Left ventricle myocardium inferior (tissue), 1 donor: Measurements from ENCODE around the gene NEDD8. TPM values are rescaled to one million over a fixed set of nuclear protein-coding genes. Genes with fewer than 3 reads are reported as not detected.
A peak's percentile ranks its signal among the peaks of the same experiment; 100 is the strongest.

ENCODE experiments used
- DNase-seq: peaks from one replicate; pipeline ENCODE4 v3.0.0-alpha.2; 2020
- H3K27ac ChIP-seq: fragments of 200-600 bp; replicated peaks from 2 replicates; pipeline ENCODE4 v1.8.0; 2021
- H3K27me3 ChIP-seq: fragments of 200-600 bp; 2 replicates; pipeline ENCODE4 v1.8.0; 2021; ENCODE audit warnings: low read depth
- H3K36me3 ChIP-seq: fragments of 200-600 bp; 2 replicates; pipeline ENCODE4 v1.8.0; 2021
- H3K4me1 ChIP-seq: fragments of 200-600 bp; 2 replicates; pipeline ENCODE4 v1.8.0; 2021
- H3K4me3 ChIP-seq: fragments of 200-600 bp; 2 replicates; pipeline ENCODE4 v1.8.0; 2021; ENCODE audit warnings: mild to moderate bottlenecking, moderate library complexity
- H3K9me3 ChIP-seq: fragments of 200-600 bp; replicated peaks from 2 replicates; pipeline ENCODE4 v1.8.0; 2021
- intact Hi-C: fragments of 100-400 bp; cut with micrococcal nuclease; formaldehyde crosslinking; loops from one replicate; pipeline ENCODE4 v1.11.0; 2022
- total RNA-seq: library from RNA; stranded (reverse); fragmentation: NEBNext Ultra II Directional; extraction: Animal tissue kit (Norgen Biotek cat#: 25700); gene quantifications from one replicate; pipeline ENCODE4 v1.2.1, GENCODE V29; 2021
- TF ChIP-seq, protein P1 (sequence below): fragments of 200-600 bp; IDR thresholded peaks from 2 replicates; pipeline ENCODE4 v1.8.0; 2021; ENCODE audit warnings: antibody characterized with exemption, mild to moderate bottlenecking, borderline replicate concordance
- donor health status: DM: no; HTN: yes; CAD: no; lungs with severe emphysema.

NEDD8 gene
- total RNA-seq, 1 donor from 2014 or later: 214 TPM

DNA sequence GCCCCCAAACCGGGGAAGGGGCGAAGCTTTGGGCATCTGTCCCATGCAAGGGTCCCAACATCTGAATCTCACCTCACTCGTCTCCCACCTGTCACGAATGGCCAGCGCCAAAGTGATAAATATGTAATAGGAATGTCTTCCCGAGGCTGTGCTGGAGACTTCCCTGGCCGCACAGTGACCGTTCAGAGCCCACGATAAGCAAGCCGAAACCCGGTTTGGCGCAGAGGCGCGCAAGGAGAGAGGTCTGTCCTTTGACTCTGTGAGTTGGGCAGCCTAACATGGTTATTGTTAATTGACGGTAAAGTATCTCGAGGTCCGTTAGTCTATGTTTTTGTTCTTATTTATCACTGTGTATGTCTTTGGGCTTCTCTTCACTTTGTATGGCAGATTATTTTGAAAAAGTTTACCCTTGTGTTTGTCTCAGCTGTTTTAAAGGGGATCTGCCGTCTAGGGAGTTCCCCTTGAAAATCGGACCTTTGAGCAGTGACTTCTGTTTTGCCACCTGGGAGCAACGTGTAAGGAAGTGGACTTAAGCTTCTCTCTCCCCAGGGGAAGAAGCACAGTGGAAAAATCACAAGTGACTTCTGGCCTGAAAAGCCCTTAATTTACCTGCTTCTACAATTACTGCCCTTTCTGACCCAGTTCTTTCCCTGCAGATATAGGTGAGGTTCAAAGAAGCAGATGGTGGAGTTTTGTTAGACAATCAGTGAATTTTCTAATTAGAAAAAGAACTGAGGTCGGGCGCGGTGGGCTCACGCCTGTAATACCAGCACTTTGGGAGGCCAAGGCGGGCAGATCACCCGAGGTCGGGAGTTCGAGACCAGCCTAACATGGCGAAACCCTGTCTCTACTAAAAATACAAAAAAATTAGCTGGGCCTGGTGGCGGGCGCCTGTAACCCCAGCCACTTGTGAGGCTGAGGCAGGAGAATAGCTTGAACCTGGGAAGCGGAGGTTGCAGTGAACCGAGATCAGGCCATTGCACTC is 35.8 kb downstream of the NEDD8 start:
- H3K27me3 ChIP-seq: no peaks in the 10 kb centered on the region
- no peaks in the 10 kb centered on the region for H3K9me3 ChIP-seq
- peaks cover 34% of the 10 kb centered on the region for H3K36me3 ChIP-seq
- TF ChIP-seq, protein P1, sequence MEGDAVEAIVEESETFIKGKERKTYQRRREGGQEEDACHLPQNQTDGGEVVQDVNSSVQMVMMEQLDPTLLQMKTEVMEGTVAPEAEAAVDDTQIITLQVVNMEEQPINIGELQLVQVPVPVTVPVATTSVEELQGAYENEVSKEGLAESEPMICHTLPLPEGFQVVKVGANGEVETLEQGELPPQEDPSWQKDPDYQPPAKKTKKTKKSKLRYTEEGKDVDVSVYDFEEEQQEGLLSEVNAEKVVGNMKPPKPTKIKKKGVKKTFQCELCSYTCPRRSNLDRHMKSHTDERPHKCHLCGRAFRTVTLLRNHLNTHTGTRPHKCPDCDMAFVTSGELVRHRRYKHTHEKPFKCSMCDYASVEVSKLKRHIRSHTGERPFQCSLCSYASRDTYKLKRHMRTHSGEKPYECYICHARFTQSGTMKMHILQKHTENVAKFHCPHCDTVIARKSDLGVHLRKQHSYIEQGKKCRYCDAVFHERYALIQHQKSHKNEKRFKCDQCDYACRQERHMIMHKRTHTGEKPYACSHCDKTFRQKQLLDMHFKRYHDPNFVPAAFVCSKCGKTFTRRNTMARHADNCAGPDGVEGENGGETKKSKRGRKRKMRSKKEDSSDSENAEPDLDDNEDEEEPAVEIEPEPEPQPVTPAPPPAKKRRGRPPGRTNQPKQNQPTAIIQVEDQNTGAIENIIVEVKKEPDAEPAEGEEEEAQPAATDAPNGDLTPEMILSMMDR: no peak
- H3K4me1 ChIP-seq: peaks cover 49% of the 10 kb centered on the region
- H3K27ac ChIP-seq: peak overlapping the region; percentile 100
- no peak for DNase-seq
- intact Hi-C loops: no loop called here
- H3K4me3 ChIP-seq: peak overlapping the region; percentile 100

DNA sequence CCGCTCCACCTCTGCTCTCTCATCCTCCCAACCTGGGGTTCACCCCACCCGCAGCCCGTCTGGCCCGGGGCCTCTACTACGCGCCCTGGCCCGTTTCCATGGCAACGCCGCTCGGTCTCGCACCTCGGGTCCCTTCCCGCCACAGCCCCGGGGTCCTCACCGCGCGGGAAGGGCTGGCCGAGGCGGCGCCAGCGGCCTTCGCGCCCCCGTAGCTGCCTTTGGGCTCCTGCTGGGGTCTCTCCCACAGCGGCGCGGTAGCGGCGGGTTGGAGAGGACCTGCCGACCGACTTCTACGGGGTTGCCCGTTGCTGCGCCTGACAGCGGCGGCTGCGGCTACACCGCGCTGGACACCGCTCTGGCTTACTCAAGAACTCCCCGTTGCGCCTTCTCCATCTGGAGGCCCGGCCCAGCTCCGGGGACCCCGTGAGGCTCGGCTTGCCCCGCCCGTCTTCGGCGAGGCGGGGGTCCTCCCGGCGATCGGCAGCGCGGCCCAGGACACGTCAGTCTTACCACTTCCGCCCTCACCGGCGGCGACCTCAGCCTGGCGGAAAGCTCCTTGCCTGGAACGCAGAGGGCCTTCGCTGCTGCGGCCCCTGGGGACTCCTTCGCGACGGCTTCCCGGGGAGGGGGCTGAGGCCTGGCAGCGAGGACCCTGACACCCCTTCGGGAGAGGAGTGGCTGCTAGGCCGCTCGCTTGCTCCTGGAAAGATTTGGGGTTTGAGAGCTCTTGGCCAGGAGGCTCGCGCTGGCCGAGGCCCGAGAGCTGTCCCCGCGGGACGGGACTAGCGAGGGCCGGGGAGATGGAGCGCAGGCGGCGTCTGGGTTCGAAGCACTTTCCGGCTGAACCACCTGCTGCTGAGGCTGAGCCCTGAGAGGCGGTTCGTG is 36.7 kb downstream of the NEDD8 start, which contains the start of gene TM9SF1:
TM9SF1 (minus strand) TSS at position 256 of the 885 bp plus-strand sequence. CDS start 422 bp downstream, outside the sequence.
- peaks cover 35% of the 10 kb centered on the region for H3K36me3 ChIP-seq
- TF ChIP-seq, protein P1: no peak
- peak within 1 kb of the TSS; percentile 100 for H3K4me3 ChIP-seq
- peak; percentile 92 for DNase-seq
- peak within 1 kb of the TSS; percentile 100 for H3K27ac ChIP-seq
- peaks cover 49% of the 10 kb centered on the region for H3K4me1 ChIP-seq
- no peaks in the 10 kb centered on the region for H3K9me3 ChIP-seq
- intact Hi-C loops: no loop called here
- no peaks in the 10 kb centered on the region for H3K27me3 ChIP-seq

DNA sequence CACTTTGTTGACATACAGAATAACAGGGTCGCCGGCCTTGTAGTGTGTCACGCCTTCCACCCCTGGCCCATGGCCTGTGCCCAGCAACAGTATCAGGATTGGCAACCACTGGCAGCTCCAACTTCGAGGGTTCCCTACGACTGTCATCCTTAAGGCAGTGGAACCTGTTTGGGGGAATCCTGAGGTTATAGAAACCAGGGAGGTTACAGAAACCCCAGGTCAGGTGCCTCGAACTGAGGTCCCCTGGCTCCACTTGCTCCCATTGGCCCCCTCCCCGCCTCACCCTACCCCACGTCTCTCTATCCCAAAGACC is 37.3 kb downstream of the NEDD8 start:
- TF ChIP-seq, protein P1: no peak
- H3K36me3 ChIP-seq: peaks cover 37% of the 10 kb centered on the region
- DNase-seq: no peak
- no peaks in the 10 kb centered on the region for H3K9me3 ChIP-seq
- peak overlapping the region; percentile 100 for H3K27ac ChIP-seq
- no peaks in the 10 kb centered on the region for H3K27me3 ChIP-seq
- H3K4me1 ChIP-seq: peaks cover 49% of the 10 kb centered on the region
- intact Hi-C loops: no loop called here
- peak overlapping the region; percentile 100 for H3K4me3 ChIP-seq

DNA sequence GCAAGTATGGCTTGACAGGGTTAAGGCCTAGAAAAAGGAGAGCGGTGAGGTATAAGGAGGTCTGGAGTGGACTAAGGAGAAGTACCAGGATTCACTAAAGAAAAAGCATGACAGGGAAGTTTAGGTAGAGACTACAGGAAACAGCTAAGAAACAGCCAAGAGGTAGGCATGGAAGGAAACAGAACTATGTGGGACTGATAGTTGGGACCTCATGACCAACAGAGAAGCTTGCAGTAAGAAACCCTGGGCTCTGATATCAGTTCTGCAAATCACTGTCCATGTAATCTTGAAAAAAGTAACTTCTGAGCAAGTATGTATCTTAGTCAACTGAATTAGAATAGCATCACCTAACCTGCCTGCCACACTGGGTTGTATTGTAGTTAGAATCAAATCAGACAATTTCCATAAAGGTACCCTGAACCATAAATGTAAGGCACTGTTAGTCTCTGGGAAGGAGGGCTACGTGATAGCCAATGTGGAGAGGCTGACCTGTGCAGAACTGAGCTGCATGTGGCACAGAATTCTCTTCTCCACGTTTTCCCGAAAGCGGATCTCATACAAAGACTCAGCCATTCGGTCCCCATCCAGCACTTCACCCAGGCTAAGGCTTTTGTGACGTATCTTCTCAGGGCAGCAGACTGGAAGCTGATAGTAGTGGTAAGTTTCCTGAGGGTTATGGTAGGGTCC is 37.8 kb downstream of the NEDD8 start:
- DNase-seq: no peak
- Histone ChIP-seq H3K36me3 (peaks cover 39% of the 10 kb centered on the region), H3K27ac (peak overlapping the region; percentile 100), H3K27me3 (no peaks in the 10 kb centered on the region), H3K4me3 (peak overlapping the region; percentile 100), H3K9me3 (no peaks in the 10 kb centered on the region), H3K4me1 (peaks cover 50% of the 10 kb centered on the region)
- TF ChIP-seq, protein P1: no peak
- intact Hi-C loops: no loop called here

DNA sequence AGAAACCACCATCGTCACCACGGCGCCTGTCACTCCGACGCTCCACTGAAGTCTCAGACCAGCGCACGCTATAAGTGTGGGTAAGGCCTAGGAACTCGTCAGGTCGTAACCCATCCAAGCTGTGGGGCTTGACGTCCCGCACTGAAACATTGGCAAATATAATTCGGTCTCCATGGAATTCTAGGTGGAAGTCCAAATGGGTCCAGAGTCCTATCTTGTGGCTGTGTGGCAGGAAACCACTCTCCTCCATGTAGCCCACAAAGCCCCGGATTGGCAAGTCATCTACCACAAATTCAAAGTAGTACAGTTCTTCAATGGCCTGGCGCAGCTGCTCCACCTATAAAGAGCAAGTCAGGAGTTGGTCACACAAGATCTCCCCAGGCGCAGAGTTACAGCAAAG is 39.2 kb downstream of the NEDD8 start:
- intact Hi-C loops: no loop called here
- TF ChIP-seq, protein P1: no peak
- Histone ChIP-seq H3K9me3 (no peaks in the 10 kb centered on the region), H3K27ac (no peak overlapping the region), H3K36me3 (peaks cover 39% of the 10 kb centered on the region), H3K4me3 (no peak overlapping the region), H3K27me3 (no peaks in the 10 kb centered on the region), H3K4me1 (peaks cover 54% of the 10 kb centered on the region)
- no peak for DNase-seq
